ENCODE measurements around the gene PEG3. TPM values are rescaled to one million over a fixed set of nuclear protein-coding genes. Genes with fewer than 3 reads are reported as not detected.

The PEG3 gene
- total RNA-seq (not detected), polyA plus RNA-seq (not detected)

DNA sequence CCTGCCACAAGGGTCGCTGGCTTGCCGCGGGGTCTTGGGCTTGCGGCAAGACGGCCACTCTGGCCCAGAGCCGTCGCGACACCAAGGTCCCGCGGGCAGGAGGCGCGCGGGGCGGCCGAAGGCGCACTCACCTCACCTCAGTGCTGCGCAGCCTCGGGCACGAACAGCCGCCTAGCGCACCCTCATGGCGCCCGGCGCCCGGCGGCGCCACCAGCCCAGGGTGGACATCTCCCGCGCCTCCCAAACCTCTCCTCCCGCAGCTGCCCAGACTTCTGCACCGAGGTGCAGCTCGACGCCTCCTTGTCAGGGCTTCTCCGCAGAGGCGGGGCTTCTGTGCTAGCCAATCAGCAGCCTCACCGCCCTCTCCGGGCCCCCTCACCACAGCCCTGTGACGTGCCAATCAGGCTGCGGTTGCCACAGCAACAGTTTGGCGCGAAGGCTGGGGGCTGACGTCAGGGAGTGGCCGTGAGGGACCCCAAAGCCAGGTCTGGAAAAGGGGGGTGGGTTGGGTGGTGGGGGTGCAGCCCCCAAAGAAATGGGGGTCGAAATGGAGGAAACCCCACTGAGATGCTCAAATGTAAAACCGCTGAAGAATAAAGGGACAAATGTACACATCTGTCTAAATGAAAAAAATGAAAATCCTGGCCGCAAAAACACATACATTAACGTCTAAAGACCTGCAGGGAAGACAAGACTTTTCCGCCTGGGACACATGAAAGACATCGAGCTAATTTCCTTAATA lies at the start of gene PEG3, which contains the start of gene ZIM2:
TSS of gene PEG3 (minus strand) at position 276 of the 742 bp plus-strand sequence. CDS start 16,071 bp downstream, outside the sequence.
TSS of gene ZIM2 (minus strand) at position 276 of the 742 bp plus-strand sequence. CDS start 16,449 bp downstream, outside the sequence.
- Mint-ChIP-seq H3K27ac (no peak within 1 kb of the TSS), H3K9me3 (peaks cover 18 to 45% (median 38%) of the 10 kb centered on the region in 5 donors), H3K4me3 (peak within 1 kb of the TSS in 2 of 7 donors; percentile 3 to 7), H3K36me3 (peaks cover 0 to 5% (median 0%) of the 10 kb centered on the region in 3 donors), H3K27me3 (peaks cover 17 to 30% of the 10 kb centered on the region in 2 donors), H3K4me1 (no peaks in the 10 kb centered on the region)
- H3K9me3 ChIP-seq (ENCODE audit: low read length): no peaks in the 10 kb centered on the region
- POLR2A ChIA-PET: no interaction called here
- H3K27me3 ChIP-seq (ENCODE audit: insufficient read depth, low read length, poor library complexity, severe bottlenecking): no peaks in the 10 kb centered on the region
- H3K4me1 ChIP-seq (ENCODE audit: insufficient read depth, low read length): no peaks in the 10 kb centered on the region
- H3K36me3 ChIP-seq (ENCODE audit: insufficient read depth, low read length): no peaks in the 10 kb centered on the region
- no peak within 1 kb of the TSS for H3K27ac ChIP-seq (ENCODE audit: low read depth, low read length)
- CTCF ChIA-PET: no interaction called here
- H3K4me3 ChIP-seq (ENCODE audit: low read length): no peak within 1 kb of the TSS
- no peak for DNase-seq

DNA sequence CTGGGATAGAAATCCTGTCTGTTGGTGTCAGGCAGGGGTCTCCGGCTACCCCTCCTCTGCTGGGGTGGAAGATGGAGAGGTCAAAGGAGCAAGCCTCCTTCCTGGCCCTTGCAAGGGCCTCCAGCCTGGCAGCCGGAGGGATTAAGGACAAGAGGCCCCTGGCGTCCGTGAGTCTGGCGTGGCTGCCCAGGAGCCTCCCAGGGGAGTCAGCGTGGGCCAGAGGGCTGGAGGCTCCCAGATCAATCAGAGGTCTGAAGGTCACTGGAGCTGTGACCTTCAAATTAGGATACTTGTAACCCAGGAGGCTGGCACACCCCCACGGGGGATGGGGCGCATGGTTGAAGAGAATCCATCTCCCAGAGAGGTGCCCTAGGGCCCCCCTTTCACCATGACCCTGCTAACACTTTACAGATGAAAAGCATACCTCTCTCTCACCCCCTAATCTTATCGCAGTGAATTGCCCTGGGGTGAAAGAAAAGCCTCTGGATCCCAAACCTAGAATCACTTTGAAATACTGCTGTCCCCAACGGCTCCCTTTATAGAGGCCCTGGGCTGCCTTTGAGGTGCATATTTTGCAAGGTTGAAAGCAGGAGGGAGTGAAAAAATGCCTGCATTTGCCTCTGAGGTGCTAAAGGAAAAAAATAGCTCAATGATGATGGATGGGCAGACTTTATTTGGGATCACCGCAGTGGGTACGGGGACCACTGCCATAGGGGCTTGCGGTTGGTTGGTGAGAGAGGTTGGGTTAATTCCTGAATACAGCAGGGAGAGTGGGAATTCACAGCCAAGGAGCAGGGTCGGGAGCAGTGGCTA lies 44.9 kb upstream of the PEG3 start:
- Mint-ChIP-seq H3K4me1 (no peaks in the 10 kb centered on the region), H3K27ac (no peak overlapping the region), H3K27me3 (peaks cover 4 to 6% of the 10 kb centered on the region in 2 donors), H3K4me3 (no peak overlapping the region), H3K36me3 (peaks cover 0 to 3% (median 0%) of the 10 kb centered on the region in 3 donors), H3K9me3 (peaks cover 28 to 48% (median 34%) of the 10 kb centered on the region in 5 donors)
- Histone ChIP-seq H3K36me3 (ENCODE audit: insufficient read depth, low read length) (no peaks in the 10 kb centered on the region), H3K9me3 (ENCODE audit: low read length) (no peaks in the 10 kb centered on the region), H3K27ac (ENCODE audit: low read depth, low read length) (no peak overlapping the region), H3K4me3 (ENCODE audit: low read length) (no peak overlapping the region), H3K27me3 (ENCODE audit: insufficient read depth, low read length, poor library complexity, severe bottlenecking) (no peaks in the 10 kb centered on the region), H3K4me1 (ENCODE audit: insufficient read depth, low read length) (no peaks in the 10 kb centered on the region)
- ChIA-PET POLR2A (no interaction called here), CTCF (no interaction called here)
- no peak for DNase-seq

DNA sequence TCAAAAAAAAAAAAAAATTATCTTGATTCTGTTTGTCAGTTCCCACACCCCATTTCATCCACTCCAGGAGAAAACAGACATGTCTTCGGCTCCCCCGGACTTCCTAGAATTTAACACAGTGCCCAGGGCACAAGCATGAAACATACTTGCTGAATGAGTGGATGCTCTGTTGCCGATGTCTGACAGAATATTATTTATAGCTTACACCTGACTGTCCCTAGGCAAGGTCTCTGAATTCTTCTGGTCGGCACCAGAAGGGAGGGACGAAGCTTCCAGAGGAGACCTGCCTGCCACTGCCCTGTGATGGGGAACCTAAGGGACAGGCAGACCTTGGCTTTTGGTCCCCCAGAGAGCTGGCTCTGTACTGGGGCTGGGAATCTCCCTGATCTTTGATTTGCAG lies 43.9 kb upstream of the PEG3 start:
- no peak overlapping the region for H3K4me3 Mint-ChIP-seq
- no peak for DNase-seq
- H3K4me1 Mint-ChIP-seq: no peaks in the 10 kb centered on the region
- peaks cover 24 to 49% (median 35%) of the 10 kb centered on the region in 5 donors for H3K9me3 Mint-ChIP-seq
- Histone ChIP-seq H3K36me3 (ENCODE audit: insufficient read depth, low read length) (no peaks in the 10 kb centered on the region), H3K9me3 (ENCODE audit: low read length) (no peaks in the 10 kb centered on the region), H3K27ac (ENCODE audit: low read depth, low read length) (no peak overlapping the region), H3K4me1 (ENCODE audit: insufficient read depth, low read length) (no peaks in the 10 kb centered on the region), H3K4me3 (ENCODE audit: low read length) (no peak overlapping the region), H3K27me3 (ENCODE audit: insufficient read depth, low read length, poor library complexity, severe bottlenecking) (no peaks in the 10 kb centered on the region)
- CTCF ChIA-PET: no interaction called here
- no peak overlapping the region for H3K27ac Mint-ChIP-seq
- H3K36me3 Mint-ChIP-seq: peaks cover 0 to 3% (median 0%) of the 10 kb centered on the region in 3 donors
- peaks cover 3 to 4% of the 10 kb centered on the region in 2 donors for H3K27me3 Mint-ChIP-seq
- POLR2A ChIA-PET: no interaction called here

DNA sequence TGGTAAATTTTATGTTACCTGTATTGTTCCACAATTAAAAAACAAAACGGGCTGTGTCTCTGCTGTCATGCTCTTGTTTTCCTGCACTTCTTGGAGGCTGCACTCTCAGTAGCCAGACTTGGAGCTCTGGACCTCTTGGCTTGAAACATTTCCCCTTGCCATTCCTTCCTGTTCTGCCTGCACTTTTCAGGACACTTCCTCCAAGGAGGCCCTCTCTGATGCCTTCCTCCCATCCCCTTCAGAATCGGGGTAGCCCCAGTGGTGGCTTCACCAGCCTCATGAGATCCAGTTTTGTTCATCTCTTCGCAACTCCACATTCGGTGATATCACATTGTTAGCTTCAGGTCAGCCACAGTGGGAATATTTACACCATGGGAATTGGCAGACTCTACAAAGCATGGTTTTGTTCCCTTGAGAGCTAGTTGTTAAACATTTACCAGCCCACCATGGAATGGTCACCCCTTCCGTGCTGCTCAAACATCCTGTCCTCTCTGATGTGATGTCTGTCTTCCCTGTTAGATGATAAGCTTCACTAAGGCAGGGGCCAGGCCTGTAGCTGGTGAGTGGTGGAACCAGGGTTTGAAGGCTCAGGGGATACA lies 40.2 kb upstream of the PEG3 start:
- Mint-ChIP-seq H3K27ac (no peak overlapping the region), H3K36me3 (peaks cover 0 to 2% (median 0%) of the 10 kb centered on the region in 3 donors), H3K9me3 (peaks cover 7 to 50% (median 31%) of the 10 kb centered on the region in 5 donors), H3K4me3 (no peak overlapping the region), H3K27me3 (peaks cover 0 to 4% of the 10 kb centered on the region in 2 donors), H3K4me1 (no peaks in the 10 kb centered on the region)
- H3K4me3 ChIP-seq (ENCODE audit: low read length): no peak overlapping the region
- ChIA-PET CTCF (no interaction called here), POLR2A (no interaction called here)
- no peaks in the 10 kb centered on the region for H3K4me1 ChIP-seq (ENCODE audit: insufficient read depth, low read length)
- no peaks in the 10 kb centered on the region for H3K9me3 ChIP-seq (ENCODE audit: low read length)
- no peaks in the 10 kb centered on the region for H3K27me3 ChIP-seq (ENCODE audit: insufficient read depth, low read length, poor library complexity, severe bottlenecking)
- no peak overlapping the region for H3K27ac ChIP-seq (ENCODE audit: low read depth, low read length)
- no peaks in the 10 kb centered on the region for H3K36me3 ChIP-seq (ENCODE audit: insufficient read depth, low read length)
- DNase-seq: no peak

- no peak for DNase-seq
- Mint-ChIP-seq H3K9me3 (peaks cover 17 to 64% (median 47%) of the 10 kb centered on the region in 5 donors), H3K27ac (no peak overlapping the region), H3K4me1 (no peaks in the 10 kb centered on the region), H3K36me3 (peaks cover 0 to 8% (median 1%) of the 10 kb centered on the region in 3 donors), H3K4me3 (no peak overlapping the region), H3K27me3 (peaks cover 0 to 9% of the 10 kb centered on the region in 2 donors)
- Histone ChIP-seq H3K27ac (ENCODE audit: low read depth, low read length) (no peak overlapping the region), H3K4me3 (ENCODE audit: low read length) (no peak overlapping the region), H3K4me1 (ENCODE audit: insufficient read depth, low read length) (no peaks in the 10 kb centered on the region), H3K9me3 (ENCODE audit: low read length) (peaks cover 5% of the 10 kb centered on the region), H3K27me3 (ENCODE audit: insufficient read depth, low read length, poor library complexity, severe bottlenecking) (no peaks in the 10 kb centered on the region), H3K36me3 (ENCODE audit: insufficient read depth, low read length) (no peaks in the 10 kb centered on the region)
- POLR2A ChIA-PET: no interaction called here
- CTCF ChIA-PET: no interaction called here
Measured at GRCh38 chr19:56877069-56877715, 36.7 kb upstream of the PEG3 start.

DNA sequence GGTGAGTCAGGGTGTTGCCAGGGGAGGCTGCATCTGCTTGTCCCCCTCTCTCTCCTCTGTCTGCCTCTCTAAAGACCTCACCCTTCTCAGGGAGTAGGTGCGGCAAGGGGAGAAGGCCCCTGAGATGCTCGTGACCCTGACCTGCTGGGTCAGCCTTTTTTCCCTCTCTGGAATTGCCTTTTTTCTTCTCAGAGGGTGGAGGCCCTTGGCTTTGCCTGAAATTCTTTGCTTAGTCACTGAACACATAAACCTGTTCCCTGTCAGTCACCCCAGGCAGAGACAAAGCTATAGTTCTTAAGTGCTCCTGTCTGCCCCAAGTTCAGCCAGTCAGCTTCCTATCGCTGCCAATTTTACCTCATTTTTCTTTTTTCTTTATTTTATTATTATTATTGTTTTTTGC lies 35.2 kb upstream of the PEG3 start:
- H3K4me3 Mint-ChIP-seq: no peak overlapping the region
- peaks cover 17 to 70% (median 51%) of the 10 kb centered on the region in 5 donors for H3K9me3 Mint-ChIP-seq
- H3K36me3 Mint-ChIP-seq: peaks cover 0 to 8% (median 1%) of the 10 kb centered on the region in 3 donors
- ChIA-PET POLR2A (no interaction called here), CTCF (no interaction called here)
- Histone ChIP-seq H3K9me3 (ENCODE audit: low read length) (peaks cover 5% of the 10 kb centered on the region), H3K4me1 (ENCODE audit: insufficient read depth, low read length) (no peaks in the 10 kb centered on the region), H3K27me3 (ENCODE audit: insufficient read depth, low read length, poor library complexity, severe bottlenecking) (no peaks in the 10 kb centered on the region), H3K4me3 (ENCODE audit: low read length) (no peak overlapping the region), H3K36me3 (ENCODE audit: insufficient read depth, low read length) (no peaks in the 10 kb centered on the region), H3K27ac (ENCODE audit: low read depth, low read length) (no peak overlapping the region)
- no peak for DNase-seq
- peaks cover 0 to 7% of the 10 kb centered on the region in 2 donors for H3K27me3 Mint-ChIP-seq
- H3K27ac Mint-ChIP-seq: no peak overlapping the region
- H3K4me1 Mint-ChIP-seq: no peaks in the 10 kb centered on the region

GRCh38 chr19:56874530-56874929 lies 34.0 kb upstream of the PEG3 start:
- Mint-ChIP-seq H3K9me3 (peaks cover 17 to 69% (median 53%) of the 10 kb centered on the region in 5 donors), H3K36me3 (peaks cover 0 to 8% (median 1%) of the 10 kb centered on the region in 3 donors), H3K4me3 (no peak overlapping the region), H3K27me3 (peaks cover 4 to 9% of the 10 kb centered on the region in 2 donors), H3K27ac (no peak overlapping the region), H3K4me1 (no peaks in the 10 kb centered on the region)
- H3K27ac ChIP-seq (ENCODE audit: low read depth, low read length): no peak overlapping the region
- H3K4me3 ChIP-seq (ENCODE audit: low read length): no peak overlapping the region
- no peak for DNase-seq
- no peaks in the 10 kb centered on the region for H3K27me3 ChIP-seq (ENCODE audit: insufficient read depth, low read length, poor library complexity, severe bottlenecking)
- ChIA-PET CTCF (no interaction called here), POLR2A (no interaction called here)
- no peaks in the 10 kb centered on the region for H3K4me1 ChIP-seq (ENCODE audit: insufficient read depth, low read length)
- peaks cover 5% of the 10 kb centered on the region for H3K9me3 ChIP-seq (ENCODE audit: low read length)
- H3K36me3 ChIP-seq (ENCODE audit: insufficient read depth, low read length): no peaks in the 10 kb centered on the region

Measured in CD8-positive, alpha-beta memory T cell (primary cell).